Ovary (tissue), 3 donors: ENCODE results near the gene LPCAT2.

Experiments used
- POLR2A ChIP-seq: fragments of 450-650 bp; IDR thresholded peaks from one replicate; pipeline ENCODE4 v1.6.1; 2017; ENCODE audit warnings: antibody characterized with exemption, mild to moderate bottlenecking, moderate library complexity
- TF ChIP-seq, protein P1 (sequence below), 3 donors: fragments of 450-650 bp in 2 of 3; fragments of 200-600 bp in 1 of 3; IDR thresholded peaks; one replicate each; pipeline versions ENCODE4 v1.5.1 to v1.8.0; 2016 to 2022; ENCODE audit warnings: antibody characterized with exemption in 3 of 3, mild to moderate bottlenecking in 1 of 3
- donor health status: DM: no; HTN: no; CAD: no.

GRCh38 chr16:55576384-55576783, 67.5 kb downstream of the LPCAT2 start:
- TF ChIP-seq, protein P1, sequence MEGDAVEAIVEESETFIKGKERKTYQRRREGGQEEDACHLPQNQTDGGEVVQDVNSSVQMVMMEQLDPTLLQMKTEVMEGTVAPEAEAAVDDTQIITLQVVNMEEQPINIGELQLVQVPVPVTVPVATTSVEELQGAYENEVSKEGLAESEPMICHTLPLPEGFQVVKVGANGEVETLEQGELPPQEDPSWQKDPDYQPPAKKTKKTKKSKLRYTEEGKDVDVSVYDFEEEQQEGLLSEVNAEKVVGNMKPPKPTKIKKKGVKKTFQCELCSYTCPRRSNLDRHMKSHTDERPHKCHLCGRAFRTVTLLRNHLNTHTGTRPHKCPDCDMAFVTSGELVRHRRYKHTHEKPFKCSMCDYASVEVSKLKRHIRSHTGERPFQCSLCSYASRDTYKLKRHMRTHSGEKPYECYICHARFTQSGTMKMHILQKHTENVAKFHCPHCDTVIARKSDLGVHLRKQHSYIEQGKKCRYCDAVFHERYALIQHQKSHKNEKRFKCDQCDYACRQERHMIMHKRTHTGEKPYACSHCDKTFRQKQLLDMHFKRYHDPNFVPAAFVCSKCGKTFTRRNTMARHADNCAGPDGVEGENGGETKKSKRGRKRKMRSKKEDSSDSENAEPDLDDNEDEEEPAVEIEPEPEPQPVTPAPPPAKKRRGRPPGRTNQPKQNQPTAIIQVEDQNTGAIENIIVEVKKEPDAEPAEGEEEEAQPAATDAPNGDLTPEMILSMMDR (IDR thresholded peaks at IDR 0.05): no peak
- no peak for TF ChIP-seq POLR2A
